NCI-H187 treated with DMSO at 0.1 percent for 48 hours (cell line): Measurements from ENCODE around the gene TGM3.

ENCODE experiments used
- DNase-seq: peaks from one replicate; lab custom pipeline; 2025; lab: John Stamatoyannopoulos, UW

Gene TGM3

DNA sequence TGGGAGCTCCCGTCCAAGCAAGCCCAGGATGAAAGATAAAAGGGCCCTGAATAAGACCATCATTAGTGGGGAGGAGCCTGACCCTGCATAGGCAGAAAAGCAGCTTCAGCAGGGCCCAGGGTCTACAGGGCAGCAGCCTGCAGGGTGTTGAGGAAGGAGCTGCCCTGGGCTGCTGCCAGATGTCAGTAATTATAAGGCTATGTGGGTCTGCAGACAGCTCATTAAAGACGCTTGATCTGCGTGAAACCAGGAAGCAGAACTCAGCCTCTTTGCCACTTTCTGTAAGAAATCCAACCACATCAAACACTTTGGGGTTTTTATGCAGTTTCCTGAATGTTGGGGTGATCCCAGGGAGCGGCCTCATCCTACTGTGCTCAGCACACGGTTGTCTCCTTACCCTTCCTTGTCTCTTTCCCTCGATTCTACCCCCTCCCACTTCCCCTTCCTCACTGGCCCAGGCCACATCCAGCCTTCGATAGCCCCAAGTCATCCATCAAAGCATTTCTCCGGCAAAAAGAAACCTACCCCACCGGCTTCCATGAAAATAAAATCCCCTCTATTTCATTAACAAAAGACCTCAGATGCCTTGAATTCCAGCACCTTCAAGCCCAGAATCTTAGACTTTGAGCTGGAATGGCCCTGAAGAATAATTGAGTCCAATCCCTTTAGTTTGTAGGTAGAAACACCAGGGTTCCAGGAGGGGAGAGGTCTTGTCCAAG lies 83.9 kb downstream of the TGM3 start:
- DNase-seq: no peak

DNA sequence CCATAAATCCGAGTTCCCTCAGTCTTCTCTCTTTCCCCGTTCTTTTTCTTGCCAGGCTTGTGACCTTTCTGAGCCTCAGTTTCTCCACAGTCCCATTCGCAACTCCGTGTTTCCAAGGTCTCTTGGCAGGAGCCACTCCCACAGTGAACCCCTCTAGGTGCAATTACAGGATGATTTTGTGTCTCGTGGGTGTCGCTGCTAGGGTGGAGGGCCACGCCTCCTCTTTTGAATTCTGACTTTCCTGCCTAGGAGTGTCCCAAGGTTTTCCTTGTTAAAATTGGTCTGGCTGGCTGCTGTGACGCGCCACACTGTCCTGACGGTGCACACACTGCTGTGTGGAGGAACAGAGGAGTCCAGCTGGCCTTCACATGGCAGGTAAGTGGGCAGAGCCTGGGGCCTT lies 84.8 kb downstream of the TGM3 start, which contains the start of gene TGM6:
Gene TGM6, plus strand, starts transcription at position 301 of the 400 bp plus-strand sequence. Its CDS starts 68 bp downstream, at position 369.
- no peak for DNase-seq

DNA sequence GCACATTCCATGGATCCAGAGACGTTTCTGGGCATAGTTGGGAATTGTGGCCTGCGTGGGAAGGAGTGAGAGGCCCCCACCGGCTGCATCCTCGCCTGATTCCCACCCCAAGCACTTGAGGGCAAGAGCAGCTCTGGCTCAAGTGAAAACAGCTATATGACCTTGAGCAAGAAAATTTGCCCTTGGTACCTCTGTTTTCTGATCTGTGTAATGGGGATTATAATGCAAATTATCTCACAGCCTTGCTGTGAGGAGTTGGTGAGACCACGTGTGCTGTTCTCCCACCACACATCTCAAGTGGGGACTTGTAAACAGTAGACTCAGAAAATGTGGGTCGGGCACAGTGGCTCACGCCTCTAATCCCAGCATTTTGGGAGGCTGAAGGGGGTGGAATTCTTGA lies 85.5 kb downstream of the TGM3 start:
- DNase-seq: no peak

DNA sequence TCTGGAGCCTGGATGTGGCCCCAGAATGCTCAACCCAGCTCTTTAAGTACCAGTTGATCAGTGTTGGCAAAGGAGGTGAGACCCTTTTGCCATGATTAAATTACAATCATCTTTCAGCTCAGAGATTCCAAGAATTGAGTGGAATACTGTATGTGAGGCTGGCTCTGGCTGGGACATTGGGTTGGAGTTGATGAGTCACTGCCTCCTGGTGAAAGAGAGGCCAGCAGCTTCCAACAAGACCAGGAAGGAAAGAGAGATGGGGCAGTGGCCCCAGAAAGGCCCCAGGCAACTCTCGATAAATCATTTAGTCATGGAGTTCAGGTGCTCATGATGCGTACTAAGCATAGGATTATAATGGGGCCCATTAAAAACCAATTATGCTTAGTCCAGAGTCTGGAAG lies 87.0 kb downstream of the TGM3 start:
- no peak for DNase-seq

DNA sequence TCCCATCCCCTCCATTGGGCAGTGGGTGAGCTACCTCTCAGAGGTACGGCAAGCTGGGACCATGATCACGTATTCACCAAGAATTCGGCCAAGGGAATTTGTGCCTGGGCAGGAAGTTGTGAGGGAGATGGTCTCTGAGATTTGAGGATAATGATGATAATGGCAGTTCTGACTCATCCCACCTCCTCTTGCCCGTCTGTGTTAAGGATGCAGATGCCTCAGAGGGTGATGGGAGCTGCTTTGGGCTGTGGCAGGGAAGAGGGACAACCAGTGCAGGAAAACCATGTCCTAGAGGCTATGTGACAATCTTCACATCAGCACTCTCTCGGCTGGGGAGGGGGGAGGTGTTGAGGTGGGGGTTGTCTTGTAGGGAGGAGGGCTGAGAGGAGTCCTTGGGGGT lies 89.2 kb downstream of the TGM3 start:
- no peak for DNase-seq

DNA sequence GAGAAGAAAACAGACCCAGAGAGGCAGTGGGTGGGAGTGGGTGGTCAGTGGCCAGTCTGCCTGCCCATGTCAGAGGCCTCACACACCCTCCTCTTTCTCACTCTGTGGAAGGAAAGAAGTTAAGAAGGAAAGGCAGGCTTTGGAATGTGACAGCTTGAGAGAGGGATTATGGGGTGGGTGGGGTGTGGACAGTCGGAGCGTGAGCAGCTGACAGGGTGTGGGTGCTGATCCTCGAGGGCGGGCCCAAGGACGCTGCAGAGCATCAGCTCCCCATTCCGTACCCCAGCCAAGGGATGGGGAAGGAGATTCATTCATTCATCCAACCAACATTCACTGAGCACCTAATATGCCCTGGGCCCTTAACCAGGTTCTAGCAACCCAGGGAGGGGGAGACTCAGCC lies 89.7 kb downstream of the TGM3 start:
- no peak for DNase-seq

DNA sequence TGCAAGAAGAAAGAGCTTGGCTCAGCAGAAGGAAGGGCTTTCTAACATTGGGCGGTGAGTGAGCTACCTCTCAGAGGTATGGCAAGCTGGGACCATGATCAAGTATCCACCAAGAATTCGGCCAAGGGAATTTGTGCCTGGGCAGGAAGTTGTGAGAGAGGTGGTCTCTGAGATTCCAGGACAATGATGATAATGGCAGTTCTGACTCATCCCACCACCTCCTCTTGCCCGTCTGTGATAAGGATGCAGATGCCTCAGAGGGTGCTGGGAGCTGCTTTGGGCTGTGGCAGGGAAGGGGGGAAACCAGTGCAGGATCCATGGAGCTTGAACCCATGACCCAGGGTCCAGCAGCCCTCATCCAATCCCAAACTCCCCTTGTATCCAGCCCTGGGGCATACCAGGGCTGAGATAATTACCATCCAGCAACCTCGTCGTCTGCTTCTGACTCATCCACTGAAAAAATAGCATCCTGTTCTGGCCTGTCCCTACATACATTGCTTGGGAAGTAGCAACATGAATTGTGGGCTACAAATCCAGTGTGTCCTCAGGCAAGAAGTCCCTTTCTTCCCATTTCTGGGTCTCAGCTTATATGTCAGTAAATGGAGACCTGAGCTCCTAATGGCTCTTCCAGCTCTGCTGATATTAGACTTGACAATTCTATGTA lies 90.8 kb downstream of the TGM3 start:
- DNase-seq: no peak

DNA sequence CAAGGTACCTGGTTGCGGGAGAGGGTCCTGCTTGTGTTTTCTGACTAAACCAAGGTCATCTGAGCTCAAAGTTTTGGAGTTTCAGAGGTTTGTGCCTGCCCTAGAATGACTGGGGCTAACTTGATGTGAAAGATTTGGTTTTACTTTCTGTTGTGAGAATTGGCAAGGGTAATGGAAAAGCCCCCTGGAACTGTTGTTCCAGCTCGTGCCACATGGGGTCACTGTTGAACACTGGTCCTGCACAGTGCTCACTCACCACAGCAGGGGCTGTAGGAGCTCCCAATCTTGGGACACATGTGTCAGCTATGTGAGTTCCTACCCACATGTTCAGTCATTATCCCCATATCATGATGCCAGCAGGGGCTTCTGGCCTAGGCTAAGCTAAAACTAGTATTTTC lies 91.4 kb downstream of the TGM3 start:
- no peak for DNase-seq

DNA sequence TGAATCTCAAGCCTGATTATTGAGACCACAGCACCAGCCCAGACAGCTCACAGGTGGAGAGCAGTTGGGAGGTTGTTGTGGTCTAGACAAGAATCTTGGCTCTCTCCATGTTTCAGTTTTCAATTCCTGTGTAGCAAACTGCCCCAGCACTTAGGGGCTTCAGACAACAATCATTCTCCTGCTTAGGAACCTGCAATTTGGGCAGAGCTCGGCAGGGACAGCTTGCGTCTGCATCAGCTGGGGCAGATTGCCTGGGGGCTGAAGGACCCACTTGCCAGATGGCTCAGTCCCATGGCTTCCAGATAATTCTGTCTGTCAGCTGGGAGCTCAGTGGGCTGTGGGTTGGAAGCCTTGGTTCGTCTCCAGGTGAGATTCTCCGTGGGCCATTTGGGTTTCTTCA lies 91.8 kb downstream of the TGM3 start:
- DNase-seq: no peak
